Panc1 (cell line): ENCODE measurements around the gene TMEM167A.

Source experiments
- CTCF ChIP-seq: fragments of 450-650 bp; IDR thresholded peaks from 2 replicates; pipeline ENCODE4 v1.5.1; 2017; ENCODE audit warnings: mild to moderate bottlenecking
- REST ChIP-seq, 2 experiments: IDR thresholded peaks; 2 replicates each; pipeline ENCODE4 v1.6.1; 2011 to 2012; ENCODE audit warnings: low read depth in 2 of 2, control low read depth in 1 of 2, low read length in 1 of 2, mild to moderate bottlenecking in 1 of 2, moderate library complexity in 1 of 2; ENCODE audit not compliant: insufficient read depth in 1 of 2

GRCh38 chr5:83026930-83027687 is 50.1 kb downstream of the TMEM167A start:
- TF ChIP-seq CTCF, result no peak
- TF ChIP-seq REST (IDR thresholded peaks at IDR 0.05; ENCODE audit: insufficient read depth in 1 of 2, low read depth in 2 of 2, low read length in 1 of 2), result no peak
